ENCODE data around the gene MIDN. TPM values are rescaled to one million over a fixed set of nuclear protein-coding genes. Genes with fewer than 3 reads are reported as not detected.

MIDN gene
- total RNA-seq, 1 donor from 2014 or later, result 170 TPM

GRCh38 chr19:1237754-1238368 is 10.5 kb upstream of the MIDN start, which contains the start of gene CBARP:
TSS of gene CBARP (minus strand) at chr19:1238005. CDS start at chr19:1236100, 1,905 bp downstream.
- peaks cover 48% of the 10 kb centered on the region for H3K4me1 ChIP-seq
- H3K9me3 ChIP-seq, result no peaks in the 10 kb centered on the region
- H3K27ac ChIP-seq, result peak within 1 kb of the TSS; percentile 97
- peak within 1 kb of the TSS; percentile 60 to 86 for H3K4me3 ChIP-seq
- DNase-seq (ENCODE audit: extremely low spot score in 2 of 2), result no peak
- intact Hi-C loops (cut with DNase I), result no loop called here
- TF ChIP-seq CTCF (IDR thresholded peaks at IDR 0.05), result no peak
- no peak for TF ChIP-seq POLR2A (IDR thresholded peaks at IDR 0.05)
- no peak for TF ChIP-seq POLR2AphosphoS5 (IDR thresholded peaks at IDR 0.05; ENCODE audit: insufficient read depth in 1 of 2, low read depth in 1 of 2)
- no peaks in the 10 kb centered on the region for H3K36me3 ChIP-seq
- H3K27me3 ChIP-seq, result no peaks in the 10 kb centered on the region

DNA sequence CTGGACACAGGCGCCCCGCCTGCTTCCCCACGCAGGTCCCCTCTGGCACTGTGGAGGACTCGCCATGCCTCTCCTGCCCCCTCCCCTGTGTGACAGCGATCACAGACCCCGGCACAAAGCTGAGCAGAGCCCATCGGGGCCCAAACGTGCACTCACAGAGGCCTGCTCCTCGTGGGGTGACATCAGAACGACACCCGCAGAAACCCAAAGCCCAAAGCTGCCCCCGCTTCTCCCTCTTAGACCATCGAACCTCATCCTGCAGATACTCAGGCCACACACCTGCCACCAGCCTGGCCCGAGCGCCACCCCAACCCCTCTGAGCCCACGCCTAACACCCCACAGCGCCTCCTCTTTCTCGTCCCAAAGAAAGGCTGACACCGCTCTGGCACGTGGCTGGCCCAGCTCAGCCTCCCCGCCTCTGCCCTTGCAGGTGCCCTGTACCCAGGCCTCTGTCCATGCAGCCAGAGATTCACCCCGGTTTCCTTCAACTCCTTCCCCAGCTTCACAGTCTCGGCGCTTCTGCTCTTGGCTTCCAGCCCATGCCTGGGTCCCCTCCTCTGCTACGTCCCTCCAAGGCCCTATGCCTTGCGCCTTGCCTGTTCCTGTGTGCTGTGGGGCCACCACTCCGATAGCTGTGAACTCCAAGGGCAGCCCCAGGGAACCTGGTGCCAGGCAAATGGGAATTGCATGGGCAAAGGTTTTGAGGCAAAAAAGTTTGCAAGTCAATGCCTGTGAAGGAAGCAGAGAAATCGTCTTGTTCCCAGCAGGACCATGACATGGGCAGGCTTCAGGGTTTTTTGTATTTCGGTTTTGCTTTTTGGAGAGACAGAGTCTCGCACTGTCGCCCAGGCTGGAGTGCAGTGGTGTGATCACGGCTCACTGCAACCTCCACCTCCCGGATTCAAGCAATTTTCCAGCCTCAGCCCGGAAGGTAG is 9.7 kb upstream of the MIDN start:
- no peaks in the 10 kb centered on the region for H3K27me3 ChIP-seq
- H3K36me3 ChIP-seq, result no peaks in the 10 kb centered on the region
- no peak for TF ChIP-seq POLR2AphosphoS5 (IDR thresholded peaks at IDR 0.05; ENCODE audit: insufficient read depth in 1 of 2, low read depth in 1 of 2)
- no peak for TF ChIP-seq POLR2A (IDR thresholded peaks at IDR 0.05)
- no peak for TF ChIP-seq CTCF (IDR thresholded peaks at IDR 0.05)
- H3K4me1 ChIP-seq, result peaks cover 48% of the 10 kb centered on the region
- no peaks in the 10 kb centered on the region for H3K9me3 ChIP-seq
- H3K4me3 ChIP-seq, result peak overlapping the region; percentile 27 to 86
- intact Hi-C loops (cut with DNase I), result no loop called here
- DNase-seq (ENCODE audit: extremely low spot score in 2 of 2), result no peak
- peak overlapping the region; percentile 97 for H3K27ac ChIP-seq

DNA sequence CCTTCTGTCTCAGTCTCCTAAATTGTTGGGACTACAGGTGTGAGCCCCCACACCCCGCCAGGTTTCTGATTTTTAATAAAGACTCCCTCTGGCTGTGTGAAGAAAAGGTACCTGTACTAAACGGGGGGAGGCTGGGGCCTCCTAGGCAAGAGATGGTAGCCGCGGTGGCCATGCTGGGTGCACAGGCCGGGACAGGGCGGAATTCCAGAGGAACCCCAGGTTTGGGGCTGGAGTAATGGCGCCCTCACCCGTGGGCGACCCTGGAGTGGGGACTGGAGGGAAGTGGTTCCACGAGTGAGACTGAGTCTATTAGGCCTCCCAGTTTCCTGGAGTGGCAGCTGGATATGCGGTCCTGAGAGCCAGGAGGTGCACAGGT is 9.0 kb upstream of the MIDN start:
- intact Hi-C loops (cut with DNase I), result no loop called here
- H3K9me3 ChIP-seq, result no peaks in the 10 kb centered on the region
- no peak for DNase-seq (ENCODE audit: extremely low spot score in 2 of 2)

DNA sequence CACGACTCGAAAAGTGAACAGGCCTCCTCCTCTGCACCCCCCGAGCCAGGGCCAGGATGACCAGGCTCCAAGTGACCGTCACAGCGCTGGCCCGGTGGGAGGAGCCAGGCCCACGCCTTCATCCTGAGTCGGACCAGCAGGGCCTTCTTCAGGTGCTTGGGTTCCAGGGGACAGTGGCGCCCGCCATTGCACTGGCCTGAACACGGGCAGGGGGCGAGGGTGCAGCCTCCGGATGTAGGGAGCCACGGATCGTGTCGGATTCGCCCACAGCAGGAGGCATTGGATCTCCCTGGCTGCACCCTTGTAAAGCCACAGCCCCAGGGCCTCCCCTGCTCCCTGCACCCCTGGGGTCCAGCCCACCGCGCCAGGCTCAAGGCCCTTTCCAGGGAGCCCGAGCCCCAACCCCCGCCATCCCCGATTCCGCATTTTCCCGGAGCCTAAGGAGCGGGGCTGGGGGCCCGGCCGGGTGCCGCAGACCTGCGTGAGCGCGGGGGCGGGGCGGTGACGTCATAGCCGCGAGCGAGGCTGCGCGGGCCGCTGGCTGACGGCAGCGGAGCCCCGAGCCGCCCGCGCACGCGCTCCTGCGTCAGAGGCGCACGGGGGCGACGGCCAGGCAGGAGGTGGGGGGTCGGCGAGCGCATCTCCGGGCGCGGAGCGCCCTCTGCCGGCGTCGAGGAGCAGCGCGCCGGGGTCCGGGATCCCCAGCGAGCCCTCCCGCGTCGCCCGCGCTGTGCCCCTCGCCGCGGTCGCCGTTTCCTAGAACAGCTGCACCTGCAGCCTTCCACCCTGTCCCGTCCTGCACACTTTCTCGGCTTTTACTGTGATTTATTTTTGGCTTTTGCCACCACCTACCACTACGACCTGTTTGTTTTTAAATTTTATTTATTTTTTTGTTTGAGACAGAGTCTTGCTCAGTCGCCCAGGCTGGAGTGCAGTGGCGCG is 8.3 kb upstream of the MIDN start:
- peak overlapping the region; percentile 97 for H3K27ac ChIP-seq
- H3K4me1 ChIP-seq, result peaks cover 61% of the 10 kb centered on the region
- no peaks in the 10 kb centered on the region for H3K27me3 ChIP-seq
- TF ChIP-seq POLR2AphosphoS5 (IDR thresholded peaks at IDR 0.05; ENCODE audit: insufficient read depth in 1 of 2, low read depth in 1 of 2) (peak in 1 of 2 donors; percentile 77), POLR2A (IDR thresholded peaks at IDR 0.05) (peak in 1 of 2 donors; percentile 48), CTCF (IDR thresholded peaks at IDR 0.05) (peak; percentile 90 to 96 (median 94))
- H3K36me3 ChIP-seq, result no peaks in the 10 kb centered on the region
- intact Hi-C loops (cut with DNase I), result loop anchor here (5.0 to 10.0 kb wide), 2 partner anchors 128 to 315 kb away; partner anchors contain the start of gene ARID3A
- H3K9me3 ChIP-seq, result no peaks in the 10 kb centered on the region
- DNase-seq (ENCODE audit: extremely low spot score in 2 of 2), result no peak
- peak overlapping the region; percentile 30 to 70 for H3K4me3 ChIP-seq

More for the DNA sequence above, 9.0 kb upstream of the MIDN start:
- Histone ChIP-seq H3K4me1 (peaks cover 54% of the 10 kb centered on the region), H3K4me3 (no peak overlapping the region), H3K27me3 (no peaks in the 10 kb centered on the region), H3K36me3 (no peaks in the 10 kb centered on the region), H3K27ac (peak overlapping the region; percentile 97)
- TF ChIP-seq CTCF (IDR thresholded peaks at IDR 0.05), result no peak

All from vagina (tissue), 2 donors.